HAP-1 (cell line): ENCODE data around the gene CIITA.

ENCODE experiments used
- DNase-seq, 2 experiments: peaks; one replicate each; pipeline ENCODE4 v3.0.0-alpha.2; 2016 to 2020; ENCODE audit warnings: low spot score in 2 of 2
- H3K27me3 ChIP-seq: fragments of 250-450 bp; sonication (Bioruptor Pico); 2 replicates; pipeline ENCODE4 v1.5.1; 2020; ENCODE audit warnings: low read depth, mild to moderate bottlenecking, moderate library complexity
- H3K36me3 ChIP-seq: fragments of 250-450 bp; sonication (Bioruptor Pico); replicated peaks from 2 replicates; pipeline ENCODE4 v1.5.1; 2020; ENCODE audit warnings: mild to moderate bottlenecking
- H3K4me1 ChIP-seq: fragments of 250-450 bp; sonication (Bioruptor Pico); 2 replicates; pipeline ENCODE4 v1.5.1; 2020; ENCODE audit warnings: mild to moderate bottlenecking
- H3K4me3 ChIP-seq: fragments of 250-450 bp; sonication (Bioruptor Pico); 2 replicates; pipeline ENCODE4 v1.5.1; 2020; ENCODE audit warnings: mild to moderate bottlenecking, moderate library complexity
- H3K9me3 ChIP-seq: fragments of 250-450 bp; sonication (Bioruptor Pico); 2 replicates; pipeline ENCODE4 v1.5.1; 2020; ENCODE audit warnings: mild to moderate bottlenecking, moderate library complexity
- in situ Hi-C: fragments of 300-500 bp; cut with MboI; formaldehyde crosslinking; loops from 3 replicates; pipeline ENCODE4 v1.14.3; 2020; ENCODE audit warnings: low sequenced_read_pairs, inconsistent platforms, mixed read lengths

Gene CIITA

DNA sequence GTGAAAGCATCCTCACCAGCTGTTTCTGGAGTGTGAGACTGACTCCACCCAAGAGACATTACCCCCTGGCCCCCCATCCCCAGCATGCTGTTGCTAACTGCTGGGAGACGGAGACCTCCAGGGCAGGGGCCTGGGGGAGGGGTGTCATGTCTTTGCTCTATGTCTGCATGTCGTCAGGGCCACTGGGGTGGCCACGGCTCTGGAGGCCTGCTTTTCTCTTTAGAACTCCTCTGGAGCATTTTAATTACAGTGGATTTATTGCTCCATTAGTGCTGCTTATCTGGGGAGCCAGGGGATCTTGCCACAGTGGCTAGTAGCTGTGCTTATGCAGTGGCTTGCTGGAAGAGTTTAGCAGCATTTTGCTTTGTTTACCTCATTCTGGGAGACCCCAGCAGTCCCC, 99.6 kb downstream of the CIITA start:
- H3K4me3 ChIP-seq: no peak overlapping the region
- peaks cover 6% of the 10 kb centered on the region for H3K4me1 ChIP-seq
- no peaks in the 10 kb centered on the region for H3K9me3 ChIP-seq
- H3K27me3 ChIP-seq: no peaks in the 10 kb centered on the region
- no peak for DNase-seq
- in situ Hi-C loops: no loop called here
- H3K36me3 ChIP-seq: peaks cover 6% of the 10 kb centered on the region

DNA sequence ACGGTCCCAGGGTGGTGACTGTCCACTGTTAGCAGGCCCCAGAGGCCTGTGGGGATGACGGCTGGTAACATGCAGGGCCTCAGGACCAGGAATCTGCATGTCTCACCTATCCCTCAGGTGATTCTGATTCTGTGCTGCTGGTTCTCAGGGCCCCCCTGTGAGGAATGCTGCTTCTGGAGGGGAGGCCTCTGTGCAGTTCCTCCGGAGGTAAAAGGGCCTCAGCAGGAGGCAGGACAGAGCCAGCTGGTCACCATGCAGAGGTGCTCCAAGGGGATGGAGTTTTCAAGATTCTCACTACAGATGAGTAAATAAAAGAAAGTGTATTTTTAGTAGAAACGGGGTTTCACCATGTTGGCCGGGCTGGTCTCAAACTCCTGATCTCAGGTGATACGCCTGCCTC, 101.1 kb downstream of the CIITA start:
- H3K4me1 ChIP-seq: peaks cover 10% of the 10 kb centered on the region
- H3K36me3 ChIP-seq: peaks cover 7% of the 10 kb centered on the region
- H3K9me3 ChIP-seq: no peaks in the 10 kb centered on the region
- in situ Hi-C loops: no loop called here
- H3K4me3 ChIP-seq: no peak overlapping the region
- H3K27me3 ChIP-seq: no peaks in the 10 kb centered on the region
- no peak for DNase-seq

DNA sequence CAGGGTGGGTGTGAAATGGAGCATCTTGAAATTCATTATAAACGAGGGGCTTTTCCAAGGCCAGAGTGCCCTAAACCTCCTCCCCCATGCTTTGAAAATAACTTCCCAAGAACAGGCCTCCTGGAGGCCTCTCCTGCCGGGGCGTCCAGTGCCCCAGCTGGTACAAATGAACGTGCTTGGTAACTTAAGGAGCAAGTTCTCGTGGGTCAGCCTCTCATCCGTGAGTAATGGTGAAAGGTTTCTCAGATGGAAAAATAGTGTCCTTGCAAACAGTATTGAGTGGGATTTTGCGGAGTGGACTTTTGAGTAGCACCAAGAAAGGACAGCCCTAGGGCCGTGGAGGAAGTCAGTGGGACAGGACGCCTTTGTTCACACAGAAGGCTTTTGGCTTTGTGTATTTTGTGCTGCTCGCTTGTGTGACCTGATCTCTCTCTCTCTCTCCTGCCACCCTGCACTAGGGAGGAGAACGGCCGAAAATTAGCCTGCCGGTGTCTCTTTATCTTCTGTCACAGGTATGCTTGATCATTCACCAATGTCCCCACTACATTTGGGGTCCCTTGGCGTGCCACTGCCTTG, 102.0 kb downstream of the CIITA start:
- H3K9me3 ChIP-seq: no peaks in the 10 kb centered on the region
- in situ Hi-C loops: no loop called here
- peaks cover 4% of the 10 kb centered on the region for H3K36me3 ChIP-seq
- DNase-seq: no peak
- H3K4me1 ChIP-seq: peaks cover 10% of the 10 kb centered on the region
- no peak overlapping the region for H3K4me3 ChIP-seq
- no peaks in the 10 kb centered on the region for H3K27me3 ChIP-seq

DNA sequence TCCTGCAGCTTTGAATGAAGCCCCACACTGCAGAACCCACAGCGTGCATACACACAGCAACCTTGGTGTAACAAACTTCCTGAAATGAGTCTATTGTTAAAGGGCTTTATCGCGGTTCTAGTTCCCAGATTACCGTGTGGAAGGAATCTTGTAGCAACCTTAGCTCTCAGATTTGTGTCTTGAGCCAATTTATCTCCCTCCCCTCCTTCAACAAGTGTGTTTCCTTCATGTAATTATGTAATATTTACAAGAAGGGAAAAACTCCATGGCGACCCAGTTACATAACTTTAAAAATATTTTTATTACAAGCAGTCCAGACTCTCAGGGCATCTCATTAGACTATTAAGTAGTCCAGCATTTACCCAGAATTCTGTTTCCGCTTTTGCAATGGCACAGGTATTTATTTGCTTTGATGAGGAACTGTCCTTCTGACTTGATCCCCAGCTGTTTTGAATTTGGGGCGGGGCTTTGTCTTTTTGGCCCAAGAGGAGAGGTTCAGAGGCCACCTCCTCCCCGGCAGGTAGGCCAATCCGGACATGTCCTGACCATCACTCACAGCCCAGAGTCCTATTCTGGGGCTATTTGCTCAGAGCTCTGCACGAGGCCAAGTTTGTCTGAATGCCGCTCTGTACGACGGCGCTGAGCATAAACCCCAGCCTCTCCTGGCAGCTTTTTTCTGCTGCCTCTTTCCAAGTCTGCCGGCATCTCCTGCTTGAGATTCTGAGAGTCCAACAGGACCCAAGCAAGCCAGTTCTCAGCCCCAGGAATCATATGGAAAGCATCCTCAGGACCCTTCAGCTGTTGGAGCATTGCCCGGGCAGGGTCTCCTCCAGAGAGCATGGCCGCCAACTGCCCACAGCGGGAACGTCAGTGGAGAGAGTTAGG, 103.0 kb downstream of the CIITA start:
- Histone ChIP-seq H3K4me3 (no peak overlapping the region), H3K9me3 (no peaks in the 10 kb centered on the region), H3K4me1 (peaks cover 10% of the 10 kb centered on the region), H3K36me3 (peaks cover 4% of the 10 kb centered on the region), H3K27me3 (no peaks in the 10 kb centered on the region)
- in situ Hi-C loops: no loop called here
- no peak for DNase-seq

DNA sequence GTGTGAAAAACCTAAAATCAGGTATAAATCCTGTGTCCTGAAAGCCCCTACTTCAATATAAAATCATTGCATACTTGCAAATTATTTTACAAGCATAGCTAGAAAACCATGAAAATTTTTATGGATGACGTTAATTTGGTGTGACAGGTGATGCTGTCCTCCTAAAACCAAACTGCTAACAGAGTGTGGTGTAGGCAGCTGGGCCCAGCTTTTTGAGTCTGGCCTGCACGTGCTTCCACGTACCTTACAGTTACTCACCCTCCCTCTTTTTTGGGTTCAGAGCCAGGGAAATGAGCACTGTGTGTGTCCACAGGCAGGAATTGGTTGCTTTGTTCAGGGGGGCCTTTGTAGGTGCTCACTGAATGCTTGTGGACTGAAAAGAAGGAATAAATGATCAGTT, 103.8 kb downstream of the CIITA start:
- in situ Hi-C loops: no loop called here
- DNase-seq: no peak
- Histone ChIP-seq H3K4me3 (no peak overlapping the region), H3K9me3 (no peaks in the 10 kb centered on the region), H3K27me3 (no peaks in the 10 kb centered on the region), H3K36me3 (peaks cover 4% of the 10 kb centered on the region), H3K4me1 (peaks cover 10% of the 10 kb centered on the region)

DNA sequence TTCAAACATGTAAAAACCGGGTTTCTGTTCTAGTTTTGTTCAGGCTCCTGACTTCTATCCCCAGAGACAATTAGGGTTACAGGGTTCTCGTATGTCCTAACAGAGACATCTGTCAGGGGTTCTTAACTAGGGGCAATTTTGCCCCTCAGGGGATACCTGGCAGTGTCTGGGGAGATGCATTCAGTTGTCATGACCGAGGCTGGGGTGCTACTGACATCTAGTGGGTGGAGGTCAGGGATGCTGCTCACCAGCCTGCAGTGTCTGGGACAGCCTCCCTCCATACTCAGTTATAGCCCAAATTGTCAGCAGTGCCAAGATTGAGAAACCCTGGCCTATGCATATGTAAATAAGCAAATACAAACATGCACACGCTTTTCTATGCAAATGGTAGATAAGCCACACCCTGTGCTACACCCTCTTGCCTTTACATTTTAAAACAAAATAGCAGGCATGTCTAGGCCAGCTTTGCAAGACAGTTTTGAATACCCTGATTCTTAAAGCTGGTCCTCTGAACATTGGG, 104.8 kb downstream of the CIITA start:
- Histone ChIP-seq H3K36me3 (peaks cover 4% of the 10 kb centered on the region), H3K9me3 (no peaks in the 10 kb centered on the region), H3K4me1 (peaks cover 10% of the 10 kb centered on the region), H3K4me3 (no peak overlapping the region), H3K27me3 (no peaks in the 10 kb centered on the region)
- in situ Hi-C loops: no loop called here
- peak; percentile 51 to 83 for DNase-seq

DNA sequence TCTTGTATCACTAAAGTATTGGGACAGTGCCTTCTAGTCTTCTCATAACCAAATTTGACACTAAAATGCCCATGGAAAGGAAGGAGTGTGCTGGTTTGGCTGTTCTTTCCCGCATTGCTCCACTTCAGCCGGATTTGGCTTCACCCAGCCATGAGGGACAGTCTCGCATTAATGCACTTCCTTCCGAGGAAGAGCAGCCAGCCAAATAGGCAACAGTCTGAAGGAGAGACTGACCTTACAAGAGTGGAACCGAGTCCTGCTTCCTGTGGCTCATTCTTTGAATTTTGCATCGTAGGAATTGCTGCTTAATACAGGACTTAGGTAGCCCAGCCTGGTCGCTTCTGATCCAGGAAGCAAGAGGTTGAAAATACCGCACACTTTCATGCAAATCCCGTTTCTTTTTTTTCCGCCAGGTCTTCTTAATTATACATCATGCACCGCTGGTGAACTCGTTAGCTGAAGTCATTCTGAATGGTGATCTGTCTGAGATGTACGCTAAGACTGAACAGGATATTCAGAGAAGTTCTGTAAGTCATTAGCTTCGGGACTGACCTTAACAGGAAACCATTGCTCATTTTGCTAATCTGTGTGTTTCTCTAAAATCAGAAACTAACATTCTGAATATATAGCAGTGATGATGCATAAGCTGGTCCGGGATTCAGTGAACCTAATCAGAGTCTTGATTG, 105.6 kb downstream of the CIITA start:
- no peaks in the 10 kb centered on the region for H3K27me3 ChIP-seq
- in situ Hi-C loops: no loop called here
- DNase-seq: no peak
- H3K4me3 ChIP-seq: no peak overlapping the region
- peaks cover 4% of the 10 kb centered on the region for H3K36me3 ChIP-seq
- no peaks in the 10 kb centered on the region for H3K9me3 ChIP-seq
- peaks cover 10% of the 10 kb centered on the region for H3K4me1 ChIP-seq

DNA sequence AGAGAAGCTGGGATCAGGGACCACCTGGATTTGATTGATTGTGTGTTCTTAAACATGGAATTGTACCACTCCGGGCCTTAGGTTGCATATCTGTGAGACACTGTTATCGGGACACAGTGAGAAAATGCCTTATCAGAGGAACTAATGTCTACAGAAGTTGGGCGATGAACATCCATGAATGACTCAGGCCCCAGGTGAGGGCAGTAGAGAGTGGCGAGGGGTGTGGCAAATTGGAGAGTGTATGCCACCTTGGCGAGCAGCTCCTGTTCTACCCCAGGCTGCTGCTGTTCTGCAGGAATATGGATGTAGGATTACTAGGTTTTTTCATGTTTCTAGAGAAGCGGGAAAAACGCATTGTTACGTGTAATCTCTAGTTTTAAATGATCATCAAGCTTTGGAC, 106.2 kb downstream of the CIITA start:
- H3K9me3 ChIP-seq: no peaks in the 10 kb centered on the region
- in situ Hi-C loops: no loop called here
- H3K27me3 ChIP-seq: no peaks in the 10 kb centered on the region
- peaks cover 4% of the 10 kb centered on the region for H3K36me3 ChIP-seq
- no peak for DNase-seq
- peaks cover 10% of the 10 kb centered on the region for H3K4me1 ChIP-seq
- no peak overlapping the region for H3K4me3 ChIP-seq

DNA sequence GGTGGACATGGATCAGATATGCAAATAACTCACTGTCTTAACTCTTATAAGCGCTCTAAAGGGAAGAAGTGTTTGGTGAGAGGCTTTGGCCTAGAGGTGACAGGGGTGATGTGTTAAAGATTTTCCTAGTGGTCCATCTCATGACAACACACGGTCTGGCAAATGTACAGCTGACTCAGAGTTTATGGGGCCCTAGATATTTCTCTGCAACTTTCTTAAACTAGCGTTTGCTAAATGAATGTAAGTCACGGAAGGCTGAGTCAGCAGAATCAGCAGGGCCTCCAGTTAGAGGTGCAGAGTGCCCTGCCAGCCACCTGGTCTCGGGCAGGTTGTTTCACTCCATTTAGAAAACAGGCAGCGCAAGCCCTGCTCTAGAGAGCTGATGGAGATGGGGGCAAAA, 107.5 kb downstream of the CIITA start:
- H3K4me1 ChIP-seq: peaks cover 10% of the 10 kb centered on the region
- no peak for DNase-seq
- peaks cover 4% of the 10 kb centered on the region for H3K36me3 ChIP-seq
- no peaks in the 10 kb centered on the region for H3K27me3 ChIP-seq
- H3K4me3 ChIP-seq: no peak overlapping the region
- H3K9me3 ChIP-seq: no peaks in the 10 kb centered on the region
- in situ Hi-C loops: no loop called here
